GM23248 (cell line): Measurements from ENCODE around the gene BTBD19. TPM values are rescaled to one million over a fixed set of nuclear protein-coding genes. Genes with fewer than 3 reads are reported as not detected.

ENCODE experiments used
- DNase-seq: peaks from one replicate; pipeline ENCODE4 v3.0.0-alpha.2; 2015
- H2AFZ ChIP-seq: fragments of 200-600 bp; sonication (generic); 2 replicates; pipeline ENCODE4 v1.6.1; 2016; ENCODE audit warnings: antibody characterized with exemption
- H3F3A ChIP-seq: fragments of 200-600 bp; sonication (generic); 2 replicates; pipeline ENCODE4 v1.6.1; 2016; ENCODE audit warnings: mild to moderate bottlenecking, antibody characterized with exemption, mixed run types; ENCODE audit not compliant: insufficient read depth
- H3K27ac ChIP-seq: fragments of 200-600 bp; sonication (generic); 2 replicates; pipeline ENCODE4 v1.5.1; 2016; ENCODE audit warnings: mild to moderate bottlenecking
- H3K27me3 ChIP-seq: fragments of 200-600 bp; sonication (generic); replicated peaks from 2 replicates; pipeline ENCODE4 v1.6.1; 2016; ENCODE audit warnings: mild to moderate bottlenecking; ENCODE audit not compliant: insufficient read depth
- H3K36me3 ChIP-seq: fragments of 200-600 bp; sonication (generic); 2 replicates; pipeline ENCODE4 v1.6.1; 2016; ENCODE audit warnings: low read depth, mild to moderate bottlenecking
- H3K4me1 ChIP-seq: fragments of 200-600 bp; sonication (generic); 2 replicates; pipeline ENCODE4 v1.6.1; 2016; ENCODE audit warnings: mild to moderate bottlenecking; ENCODE audit not compliant: insufficient read depth
- H3K4me2 ChIP-seq: fragments of 200-600 bp; sonication (generic); one replicate; pipeline ENCODE4 v1.6.1; 2016; ENCODE audit warnings: mild to moderate bottlenecking; ENCODE audit not compliant: unreplicated experiment
- H3K4me3 ChIP-seq: fragments of 200-600 bp; sonication (generic); 2 replicates; pipeline ENCODE4 v1.5.1; 2016; ENCODE audit warnings: mild to moderate bottlenecking
- H3K79me2 ChIP-seq: fragments of 200-600 bp; sonication (generic); 2 replicates; pipeline ENCODE4 v1.6.1; 2016; ENCODE audit warnings: mild to moderate bottlenecking; ENCODE audit not compliant: insufficient read depth
- H3K9ac ChIP-seq: fragments of 200-600 bp; sonication (generic); 2 replicates; pipeline ENCODE4 v1.6.1; 2016; ENCODE audit warnings: mild to moderate bottlenecking
- H3K9me2 ChIP-seq: fragments of 200-600 bp; sonication (generic); 2 replicates; pipeline ENCODE4 v1.6.1; 2016; ENCODE audit warnings: mixed run types, mild to moderate bottlenecking, moderate library complexity; ENCODE audit not compliant: insufficient read depth
- H3K9me3 ChIP-seq: fragments of 200-600 bp; sonication (generic); one replicate; pipeline ENCODE4 v1.6.1; 2017; ENCODE audit warnings: low read depth
- H4K20me1 ChIP-seq: fragments of 200-600 bp; sonication (generic); 2 replicates; pipeline ENCODE4 v1.6.0; 2016; ENCODE audit not compliant: insufficient read depth
- EZH2 ChIP-seq: fragments of 200-600 bp; sonication (generic); IDR thresholded peaks from 2 replicates; pipeline ENCODE4 v1.6.1; 2018; ENCODE audit warnings: antibody characterized with exemption, mild to moderate bottlenecking; ENCODE audit not compliant: insufficient read depth, poor library complexity, severe bottlenecking
- EZH2phosphoT487 ChIP-seq: fragments of 200-600 bp; sonication (generic); IDR thresholded peaks from 2 replicates; pipeline ENCODE4 v1.6.1; 2018; ENCODE audit warnings: antibody characterized with exemption, moderate library complexity, mild to moderate bottlenecking, low read depth; ENCODE audit not compliant: insufficient read depth
- WGBS, 2 experiments: methylation state at CpG; one replicate each; pipeline ENCODE4 v1.1.6; 2015 to 2017; ENCODE audit warnings: low lambda C conversion rate in 2 of 2, low coverage in 1 of 2; ENCODE audit errors: missing lambda C conversion rate in 2 of 2; 5-methylcytosine and 5-hydroxymethylcytosine counted together
- in situ Hi-C: fragments of 300-500 bp; cut with MboI; formaldehyde crosslinking; loops from 2 replicates; pipeline ENCODE4 v1.15.0; 2020
- polyA plus RNA-seq: library from polyadenylated mRNA; unstranded; fragments of >200 nt; fragmentation: Nextera tagmentation; extraction: Ambion mirVana; gene quantifications from 2 replicates; pipeline ENCODE4 v1.2.1, GENCODE V29; 2016
- total RNA-seq: library from RNA; depleted of rRNA; stranded (reverse); fragments of >200 nt; shearing (Covaris generic); gene quantifications from 2 replicates; pipeline ENCODE4 v1.2.3, GENCODE V29; 2014

Gene BTBD19
- total and polyA plus RNA-seq, 2 experiments from 2014 or later = 8.0 to 12.1 TPM

- Histone ChIP-seq H3K9ac (peak overlapping the region; percentile 60), H3K79me2 (peaks cover 3% of the 10 kb centered on the region; the same call in 1 of the 2 replicates), H3F3A (peaks cover 34% of the 10 kb centered on the region), H3K4me1 (no peaks in the 10 kb centered on the region), H3K27ac (no peak overlapping the region), H4K20me1 (no peaks in the 10 kb centered on the region), H3K9me2 (no peaks in the 10 kb centered on the region), H3K27me3 (no peaks in the 10 kb centered on the region), H3K4me2 (peak overlapping the region; percentile 58), H2AFZ (peak overlapping the region; percentile 67), H3K36me3 (peaks cover 17% of the 10 kb centered on the region; the same call in 1 of the 2 replicates), H3K4me3 (peak overlapping the region; percentile 59), H3K9me3 (no peaks in the 10 kb centered on the region)
- DNase-seq = peak; percentile 39
- TF ChIP-seq EZH2phosphoT487 (no peak), EZH2 (no peak)
- in situ Hi-C loops = no loop called here
- WGBS, 2 experiments = 14 to 17% methylated on average over 45 to 51 of the region's 71 CpGs
Measured at GRCh38 chr1:44784094-44785028, 24.0 kb upstream of the BTBD19 start.

- Histone ChIP-seq H3K27me3 (no peaks in the 10 kb centered on the region), H3K36me3 (peaks cover 11% of the 10 kb centered on the region; the same call in 1 of the 2 replicates), H2AFZ (no peak overlapping the region), H3K4me3 (no peak overlapping the region), H3K9me3 (no peaks in the 10 kb centered on the region), H3K4me2 (no peak overlapping the region), H3K79me2 (no peaks in the 10 kb centered on the region), H3K9me2 (no peaks in the 10 kb centered on the region), H3F3A (peaks cover 30% of the 10 kb centered on the region), H3K9ac (no peak overlapping the region), H3K4me1 (no peaks in the 10 kb centered on the region), H4K20me1 (no peaks in the 10 kb centered on the region), H3K27ac (no peak overlapping the region)
- in situ Hi-C loops = no loop called here
- 84 to 89% methylated on average over 6 of the region's 6 CpGs for WGBS, 2 experiments
- TF ChIP-seq EZH2 = no peak
- no peak for TF ChIP-seq EZH2phosphoT487
- DNase-seq = no peak
Measured at GRCh38 chr1:44785029-44785380, 23.3 kb upstream of the BTBD19 start.

DNA sequence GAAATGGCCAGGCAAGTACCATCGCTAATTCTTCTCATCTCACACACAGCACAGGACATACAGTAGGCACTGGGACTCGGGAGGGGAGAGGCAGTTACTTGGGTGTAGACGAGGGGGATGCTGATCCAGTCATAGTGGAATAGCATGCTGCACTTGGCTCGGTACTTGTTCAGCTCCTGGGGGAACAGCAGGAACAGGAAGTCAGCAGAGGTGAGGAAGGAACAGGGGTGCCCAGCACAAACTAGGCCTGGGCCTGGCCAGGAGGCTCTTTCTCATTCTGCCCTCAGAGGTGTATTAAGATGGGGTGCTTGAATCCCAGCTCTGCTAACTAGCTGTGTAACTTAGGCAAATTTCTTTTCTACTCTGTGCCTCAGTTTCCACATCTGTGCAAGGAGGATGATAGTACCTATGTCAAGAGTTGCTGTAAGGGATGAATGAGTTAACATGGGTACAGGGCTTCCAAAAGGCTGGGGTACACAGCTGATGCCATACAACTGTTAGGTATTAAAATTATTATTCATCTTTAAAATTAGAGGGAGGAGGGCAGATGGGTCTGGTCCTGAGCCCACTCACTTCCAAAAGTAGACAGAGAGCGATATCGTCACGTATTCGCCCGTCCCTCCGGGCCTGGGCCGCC, 22.7 kb upstream of the BTBD19 start:
- H3K36me3 ChIP-seq = peaks cover 8% of the 10 kb centered on the region; the same call in 1 of the 2 replicates
- H3K27ac ChIP-seq = no peak overlapping the region
- no peaks in the 10 kb centered on the region for H3K9me2 ChIP-seq
- peaks cover 24% of the 10 kb centered on the region for H3F3A ChIP-seq
- H3K79me2 ChIP-seq = no peaks in the 10 kb centered on the region
- H3K4me2 ChIP-seq = peak overlapping the region; percentile 67
- H3K4me1 ChIP-seq = no peaks in the 10 kb centered on the region
- H3K27me3 ChIP-seq = no peaks in the 10 kb centered on the region
- peak overlapping the region; percentile 63 for H3K9ac ChIP-seq
- TF ChIP-seq EZH2phosphoT487 = no peak
- TF ChIP-seq EZH2 = no peak
- no peaks in the 10 kb centered on the region for H3K9me3 ChIP-seq
- DNase-seq = no peak
- peak overlapping the region; percentile 78; the same call in 1 of the 2 replicates for H2AFZ ChIP-seq
- no peaks in the 10 kb centered on the region for H4K20me1 ChIP-seq
- 51 to 55% methylated on average over 11 of the region's 11 CpGs for WGBS, 2 experiments
- in situ Hi-C loops = no loop called here
- H3K4me3 ChIP-seq = peak overlapping the region; percentile 67

- TF ChIP-seq EZH2 (no peak), EZH2phosphoT487 (no peak)
- H3K4me1 ChIP-seq = no peaks in the 10 kb centered on the region
- H3K9me2 ChIP-seq = no peaks in the 10 kb centered on the region
- DNase-seq = peak; percentile 79
- H3K4me3 ChIP-seq = peak overlapping the region; percentile 67
- in situ Hi-C loops = no loop called here
- H3K79me2 ChIP-seq = no peaks in the 10 kb centered on the region
- H3K4me2 ChIP-seq = peak overlapping the region; percentile 67
- no peaks in the 10 kb centered on the region for H4K20me1 ChIP-seq
- H3F3A ChIP-seq = peaks cover 18% of the 10 kb centered on the region
- H3K27me3 ChIP-seq = no peaks in the 10 kb centered on the region
- WGBS, 2 experiments = 8 to 9% methylated on average over 44 to 46 of the region's 49 CpGs
- peak overlapping the region; percentile 63 for H3K9ac ChIP-seq
- peak overlapping the region; percentile 78 for H2AFZ ChIP-seq
- no peaks in the 10 kb centered on the region for H3K9me3 ChIP-seq
- H3K36me3 ChIP-seq = peaks cover 2% of the 10 kb centered on the region; the same call in 1 of the 2 replicates
- no peak overlapping the region for H3K27ac ChIP-seq
Measured at GRCh38 chr1:44786138-44786840, 22.0 kb upstream of the BTBD19 start.
